Neural cell (in vitro differentiated cells): ENCODE measurements around the gene HS3ST2. TPM values are rescaled to one million over a fixed set of nuclear protein-coding genes. Genes with fewer than 3 reads are reported as not detected.
A peak's percentile ranks its signal among the peaks of the same experiment; 100 is the strongest.

ENCODE experiments used
- H2AFZ ChIP-seq: fragments of 200-600, 300-800 bp; sonication (generic), shearing (Covaris generic); 2 replicates; pipeline ENCODE4 v1.6.0; 2014; ENCODE audit warnings: low read depth, mild to moderate bottlenecking, antibody characterized with exemption, low read length, moderate library complexity
- H3F3A ChIP-seq: fragments of 200-600 bp; shearing (Covaris generic); 2 replicates; pipeline ENCODE4 v1.6.1; 2016; ENCODE audit warnings: mild to moderate bottlenecking, moderate library complexity, mixed read lengths, antibody characterized with exemption, low read length; ENCODE audit not compliant: insufficient read depth, poor library complexity, severe bottlenecking
- H3K27ac ChIP-seq: fragments of 200-600, 300-800 bp; sonication (generic), shearing (Covaris generic); 2 replicates; pipeline ENCODE4 v1.5.1; 2014; ENCODE audit warnings: mild to moderate bottlenecking, low read length, moderate library complexity
- H3K27me3 ChIP-seq: fragments of 300-800, 200-600 bp; sonication (generic), shearing (Covaris generic); 2 replicates; pipeline ENCODE4 v1.6.0; 2014; ENCODE audit warnings: mild to moderate bottlenecking, low read depth, low read length, moderate library complexity; ENCODE audit not compliant: insufficient read depth
- H3K36me3 ChIP-seq: fragments of 300-800, 200-600 bp; sonication (generic), shearing (Covaris generic); 2 replicates; pipeline ENCODE4 v1.5.1; 2014; ENCODE audit warnings: mild to moderate bottlenecking, antibody characterized with exemption, low read length, moderate library complexity; ENCODE audit not compliant: insufficient read depth
- H3K4me2 ChIP-seq: fragments of 300-800, 200-600 bp; sonication (generic), shearing (Covaris generic); 2 replicates; pipeline ENCODE4 v1.6.0; 2014; ENCODE audit warnings: mild to moderate bottlenecking, low read length
- H3K4me3 ChIP-seq: fragments of 300-800, 200-600 bp; sonication (generic), shearing (Covaris generic); 2 replicates; pipeline ENCODE4 v1.5.1; 2014; ENCODE audit warnings: mild to moderate bottlenecking, low read length, moderate library complexity
- H3K79me2 ChIP-seq: fragments of 200-600 bp; shearing (Covaris generic); replicated peaks from 2 replicates; pipeline ENCODE4 v1.6.0; 2014; ENCODE audit warnings: mild to moderate bottlenecking, low read length, moderate library complexity; ENCODE audit not compliant: insufficient read depth
- H3K9ac ChIP-seq: fragments of 300-800, 200-600 bp; sonication (generic), shearing (Covaris generic); 2 replicates; pipeline ENCODE4 v1.6.1; 2016; ENCODE audit warnings: mild to moderate bottlenecking, low read length, mixed read lengths
- H3K9me2 ChIP-seq: fragments of 200-600 bp; shearing (Covaris generic); 2 replicates; pipeline ENCODE4 v1.6.1; 2016; ENCODE audit warnings: mild to moderate bottlenecking, low read length, mixed read lengths; ENCODE audit not compliant: insufficient read depth
- H3K9me3 ChIP-seq: fragments of 200-600, 300-800 bp; sonication (generic), shearing (Covaris generic); 2 replicates; pipeline ENCODE4 v1.6.1; 2016; ENCODE audit warnings: mild to moderate bottlenecking, mixed run types, low read length, moderate library complexity, mixed read lengths
- H4K20me1 ChIP-seq: fragments of 200-600 bp; shearing (Covaris generic); 2 replicates; pipeline ENCODE4 v1.6.1; 2016; ENCODE audit warnings: mild to moderate bottlenecking, mixed run types; ENCODE audit not compliant: insufficient read depth
- EP300 ChIP-seq: fragments of 450-650 bp; conservative IDR thresholded peaks from 2 replicates; pipeline ENCODE4 v1.6.1; 2014; ENCODE audit warnings: antibody characterized with exemption, mild to moderate bottlenecking, moderate library complexity; ENCODE audit not compliant: poor library complexity, severe bottlenecking
- EZH2 ChIP-seq: fragments of 200-600, 300-800 bp; shearing (Covaris generic), sonication (generic); IDR thresholded peaks from 2 replicates; pipeline ENCODE4 v1.6.1; 2014; ENCODE audit warnings: antibody characterized with exemption, low read length, borderline replicate concordance, mild to moderate bottlenecking; ENCODE audit not compliant: insufficient read depth, poor library complexity, severe bottlenecking
- MXI1 ChIP-seq: fragments of 450-650 bp; conservative IDR thresholded peaks from 2 replicates; pipeline ENCODE4 v1.6.1; 2014; ENCODE audit warnings: antibody characterized with exemption, mild to moderate bottlenecking; ENCODE audit not compliant: poor library complexity, severe bottlenecking
- POLR2AphosphoS5 ChIP-seq: IDR thresholded peaks from 2 replicates; pipeline ENCODE4 v1.6.1; 2012
- RAD21 ChIP-seq: fragments of 450-650 bp; conservative IDR thresholded peaks from 2 replicates; pipeline ENCODE4 v1.6.1; 2014; ENCODE audit warnings: antibody characterized with exemption, mild to moderate bottlenecking, moderate library complexity
- REST ChIP-seq: IDR thresholded peaks from 2 replicates; pipeline ENCODE4 v1.6.1; 2012; ENCODE audit warnings: borderline replicate concordance
- SMC3 ChIP-seq: fragments of 450-650 bp; conservative IDR thresholded peaks from 2 replicates; pipeline ENCODE4 v1.6.1; 2014; ENCODE audit warnings: antibody characterized with exemption, mild to moderate bottlenecking, moderate library complexity; ENCODE audit not compliant: poor library complexity
- TAF1 ChIP-seq: IDR thresholded peaks from 2 replicates; pipeline ENCODE4 v1.6.1; 2012; ENCODE audit warnings: low read depth
- polyA plus RNA-seq: library from polyadenylated mRNA; depleted of rRNA; stranded (reverse); fragments of >200 nt; gene quantifications from 2 replicates; pipeline ENCODE4 v1.2.3, GENCODE V29; 2014
- TF ChIP-seq, protein P1 (sequence below): fragments of 450-650 bp; IDR thresholded peaks from 2 replicates; pipeline ENCODE4 v1.5.1; 2014; ENCODE audit warnings: antibody characterized with exemption, mild to moderate bottlenecking, moderate library complexity; ENCODE audit not compliant: poor library complexity, severe bottlenecking

HS3ST2 gene
- polyA plus RNA-seq, 1 donor from 2014 or later, result 3.0 TPM

- H3K27me3 ChIP-seq, result peaks cover 53% of the 10 kb centered on the region
- H3K4me3 ChIP-seq, result no peak overlapping the region
- H3K9me2 ChIP-seq, result no peaks in the 10 kb centered on the region
- H3K79me2 ChIP-seq, result no peaks in the 10 kb centered on the region
- H3K9me3 ChIP-seq, result no peaks in the 10 kb centered on the region
- no peaks in the 10 kb centered on the region for H3F3A ChIP-seq
- no peak overlapping the region for H3K4me2 ChIP-seq
- no peak overlapping the region for H2AFZ ChIP-seq
- no peak for TF ChIP-seq TAF1
- TF ChIP-seq MXI1, result no peak
- TF ChIP-seq EP300, result no peak
- TF ChIP-seq RAD21, result no peak
- no peak for TF ChIP-seq EZH2
- TF ChIP-seq, protein P1, sequence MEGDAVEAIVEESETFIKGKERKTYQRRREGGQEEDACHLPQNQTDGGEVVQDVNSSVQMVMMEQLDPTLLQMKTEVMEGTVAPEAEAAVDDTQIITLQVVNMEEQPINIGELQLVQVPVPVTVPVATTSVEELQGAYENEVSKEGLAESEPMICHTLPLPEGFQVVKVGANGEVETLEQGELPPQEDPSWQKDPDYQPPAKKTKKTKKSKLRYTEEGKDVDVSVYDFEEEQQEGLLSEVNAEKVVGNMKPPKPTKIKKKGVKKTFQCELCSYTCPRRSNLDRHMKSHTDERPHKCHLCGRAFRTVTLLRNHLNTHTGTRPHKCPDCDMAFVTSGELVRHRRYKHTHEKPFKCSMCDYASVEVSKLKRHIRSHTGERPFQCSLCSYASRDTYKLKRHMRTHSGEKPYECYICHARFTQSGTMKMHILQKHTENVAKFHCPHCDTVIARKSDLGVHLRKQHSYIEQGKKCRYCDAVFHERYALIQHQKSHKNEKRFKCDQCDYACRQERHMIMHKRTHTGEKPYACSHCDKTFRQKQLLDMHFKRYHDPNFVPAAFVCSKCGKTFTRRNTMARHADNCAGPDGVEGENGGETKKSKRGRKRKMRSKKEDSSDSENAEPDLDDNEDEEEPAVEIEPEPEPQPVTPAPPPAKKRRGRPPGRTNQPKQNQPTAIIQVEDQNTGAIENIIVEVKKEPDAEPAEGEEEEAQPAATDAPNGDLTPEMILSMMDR, result no peak
- TF ChIP-seq SMC3, result no peak
- TF ChIP-seq REST, result no peak
- H3K27ac ChIP-seq, result no peak overlapping the region
- H3K9ac ChIP-seq, result no peak overlapping the region
- H4K20me1 ChIP-seq, result no peaks in the 10 kb centered on the region
- H3K36me3 ChIP-seq, result no peaks in the 10 kb centered on the region
Measured at GRCh38 chr16:22810226-22810625, 3.7 kb upstream of the HS3ST2 start.

DNA sequence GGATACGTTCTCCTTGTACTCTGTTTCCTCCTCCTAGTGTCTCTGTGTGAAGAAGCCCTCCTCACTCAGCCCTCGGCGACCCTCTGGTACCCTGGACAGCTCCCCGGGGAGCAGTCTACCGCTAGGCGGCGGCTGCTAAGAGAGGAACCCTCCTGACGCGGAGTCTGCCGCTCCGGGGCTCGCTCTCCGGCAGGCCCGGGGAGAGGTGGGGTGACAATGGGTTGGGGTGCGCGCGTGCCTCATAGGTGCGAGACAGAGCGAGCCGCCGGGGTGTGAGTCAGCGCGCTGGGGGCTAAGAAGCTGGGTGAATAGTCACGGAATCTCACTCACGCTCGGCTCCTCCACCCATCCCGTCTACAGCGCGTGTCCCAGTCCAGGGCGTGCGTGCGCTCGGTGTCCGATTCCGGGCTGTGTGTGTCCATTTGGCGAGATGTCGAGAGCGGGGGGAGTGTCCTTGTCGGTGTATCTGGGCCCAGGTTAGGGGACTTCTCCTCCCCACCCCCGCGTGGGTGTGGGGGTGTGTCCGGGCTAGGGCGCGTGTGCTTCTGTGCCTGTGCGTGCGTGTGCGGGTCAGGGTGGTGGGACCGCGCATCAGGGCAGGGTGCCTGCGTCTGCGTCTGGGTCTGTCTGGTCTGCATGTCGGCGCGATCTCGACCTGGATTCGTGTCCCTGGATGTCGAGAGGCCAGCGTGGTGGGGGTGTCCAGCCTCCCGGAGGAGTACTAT lies 577 bp upstream of the HS3ST2 start:
- Histone ChIP-seq H3K27me3 (peaks cover 84% of the 10 kb centered on the region), H3K9me3 (no peaks in the 10 kb centered on the region), H3F3A (no peaks in the 10 kb centered on the region), H3K79me2 (no peaks in the 10 kb centered on the region), H4K20me1 (no peaks in the 10 kb centered on the region), H3K4me2 (peak overlapping the region; percentile 67), H2AFZ (peak overlapping the region; percentile 79), H3K36me3 (no peaks in the 10 kb centered on the region), H3K27ac (peak overlapping the region; percentile 33), H3K9ac (peak overlapping the region; percentile 71), H3K9me2 (no peaks in the 10 kb centered on the region), H3K4me3 (peak overlapping the region; percentile 91)
- peak; percentile 48 for TF ChIP-seq TAF1
- TF ChIP-seq EZH2, result no peak
- TF ChIP-seq SMC3, result peak; percentile 66
- peak; percentile 51 for TF ChIP-seq RAD21
- TF ChIP-seq EP300, result no peak
- TF ChIP-seq POLR2AphosphoS5, result peak; percentile 3
- peak; percentile 75 for TF ChIP-seq MXI1
- TF ChIP-seq, protein P1, result peak; percentile 75
- peak; percentile 93 for TF ChIP-seq REST
